HG03575 (cell line): Measurements from ENCODE around the gene PVALEF.

Experiments
- ATAC-seq: cut with Tn5 transposase; IDR thresholded peaks from one replicate; pipeline ENCODE4 v1.9.1; 2021; ENCODE audit not compliant: unreplicated experiment, insufficient number of reproducible peaks, low FRiP score; ENCODE audit errors: extremely low read depth

Gene PVALEF

GRCh38 chr17:81189670-81190530, 24.6 kb downstream of the PVALEF start:
- ATAC-seq: no peak

- no peak for ATAC-seq
Observed at GRCh38 chr17:81190591-81190990, 25.3 kb downstream of the PVALEF start.

GRCh38 chr17:81191116-81191515, 25.8 kb downstream of the PVALEF start:
- ATAC-seq: no peak

DNA sequence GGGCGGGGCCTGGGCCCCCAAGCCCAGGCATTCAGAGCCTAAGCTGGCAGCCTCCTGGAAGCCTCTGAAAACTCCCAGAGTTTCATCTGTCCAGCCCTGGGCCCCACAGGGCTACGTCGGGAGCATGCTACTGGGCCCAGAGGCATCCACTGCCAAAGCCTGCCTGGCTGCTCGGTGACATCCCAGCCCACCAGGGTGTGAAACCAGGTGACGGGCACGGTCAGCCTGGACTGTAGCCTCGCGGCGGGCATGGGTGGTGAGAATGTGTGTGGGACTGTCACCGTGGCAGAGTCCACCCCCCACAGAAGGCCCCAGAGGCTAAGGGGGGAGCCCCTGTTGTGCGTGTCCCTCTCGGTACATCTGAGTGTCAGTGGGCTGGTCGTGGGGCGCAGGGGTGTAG, 26.3 kb downstream of the PVALEF start:
- ATAC-seq: no peak

DNA sequence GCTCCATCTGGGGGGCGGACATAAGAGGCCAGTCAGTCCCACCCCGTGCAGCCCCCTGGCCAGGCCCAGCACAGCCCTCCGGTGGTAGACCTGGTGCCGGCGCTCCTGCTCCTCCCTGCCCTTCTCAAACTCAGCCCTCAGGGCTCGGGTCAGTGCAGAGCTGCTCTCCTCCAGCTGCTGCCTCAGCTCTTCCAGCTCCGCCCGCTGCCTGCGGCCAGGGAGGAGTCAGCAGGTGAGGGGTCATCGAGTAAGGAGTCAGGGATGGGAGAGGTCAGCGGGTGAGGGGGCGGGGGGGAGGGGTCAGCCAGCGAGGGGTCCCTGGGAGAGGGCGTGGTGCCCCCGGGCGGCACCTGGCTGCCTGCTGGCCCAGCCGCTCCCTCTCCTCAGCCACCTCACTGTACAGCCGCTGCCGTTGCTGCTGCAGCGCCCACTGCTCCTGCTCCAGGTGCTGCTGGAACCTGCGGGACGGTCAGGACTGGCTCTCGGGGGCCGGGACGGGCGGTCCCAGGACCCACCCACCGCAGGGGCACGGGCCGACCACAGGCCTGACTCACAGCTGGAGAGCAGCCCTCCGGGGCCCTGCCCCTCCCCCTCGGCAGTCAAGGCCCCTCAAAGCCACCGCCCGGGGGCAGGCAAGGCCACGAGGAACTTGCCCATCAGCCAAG, 27.2 kb downstream of the PVALEF start:
- no peak for ATAC-seq

DNA sequence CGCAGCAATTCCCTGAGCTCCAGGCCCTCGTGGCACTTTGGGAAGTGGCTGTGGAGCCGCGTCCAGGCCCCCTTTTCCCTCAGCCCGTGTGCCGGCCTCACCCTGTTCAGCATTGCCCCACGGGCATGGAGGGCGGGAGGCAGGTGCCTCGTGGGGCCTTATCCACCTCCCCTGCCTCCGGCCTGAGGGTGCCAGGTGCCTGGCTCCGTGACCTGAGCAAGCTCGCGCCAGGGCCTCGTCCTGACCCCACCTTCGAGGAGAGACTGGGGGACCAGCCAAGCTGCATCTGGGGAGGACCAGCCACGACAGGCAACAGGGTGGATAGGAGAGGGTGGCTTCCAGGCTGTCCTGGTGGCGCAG, 27.7 kb downstream of the PVALEF start:
- no peak for ATAC-seq

- no peak for ATAC-seq
Observed at GRCh38 chr17:81193470-81194224, 28.3 kb downstream of the PVALEF start.

- ATAC-seq: no peak
Observed at GRCh38 chr17:81194225-81194760, 29.0 kb downstream of the PVALEF start.

DNA sequence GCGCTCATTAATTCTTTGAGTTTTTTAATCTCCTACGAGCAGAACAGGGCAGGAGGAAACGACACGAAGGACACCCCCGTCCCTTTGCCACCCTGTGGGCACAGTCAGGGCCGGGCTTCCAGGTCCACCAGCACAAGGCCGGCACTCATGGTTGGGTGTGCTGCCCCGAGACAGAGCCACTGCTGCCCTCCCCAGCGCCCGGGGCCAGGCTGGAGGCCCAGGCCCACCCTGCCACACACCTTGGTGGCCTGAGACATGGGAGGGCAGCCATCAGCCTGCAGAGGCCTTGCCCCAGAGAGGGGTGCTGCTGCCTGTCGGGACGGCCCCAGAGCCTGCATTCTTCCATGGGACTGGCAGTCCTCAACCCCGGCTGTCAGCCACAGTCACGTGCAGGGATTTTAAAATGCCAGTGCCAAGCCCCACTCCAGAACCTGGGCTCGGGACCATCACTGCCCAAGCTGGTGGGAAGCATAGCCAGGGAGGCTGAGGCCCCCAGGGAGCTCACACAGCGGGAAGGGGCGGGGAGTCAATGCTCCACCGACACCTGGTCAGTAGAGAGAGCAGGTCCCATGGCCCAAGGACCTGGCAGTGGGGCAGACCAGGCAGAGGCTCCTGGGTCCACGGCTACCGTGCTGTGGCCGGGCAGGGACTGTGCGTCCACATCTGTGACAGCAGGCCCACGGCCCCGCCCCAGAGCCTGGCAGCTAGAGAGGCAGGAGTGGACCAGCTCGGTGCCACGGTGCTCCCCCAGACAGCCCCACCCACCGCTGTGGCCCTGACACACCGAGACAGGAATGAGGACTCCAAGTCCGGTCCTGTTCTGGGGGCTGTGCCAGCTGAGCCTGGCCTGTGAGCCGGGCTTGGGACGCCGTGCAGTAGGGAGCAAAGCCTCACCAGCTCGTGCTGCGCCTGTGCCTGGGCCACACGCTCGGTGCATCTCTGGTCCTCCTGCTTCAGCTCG, 29.9 kb downstream of the PVALEF start:
- ATAC-seq: no peak

DNA sequence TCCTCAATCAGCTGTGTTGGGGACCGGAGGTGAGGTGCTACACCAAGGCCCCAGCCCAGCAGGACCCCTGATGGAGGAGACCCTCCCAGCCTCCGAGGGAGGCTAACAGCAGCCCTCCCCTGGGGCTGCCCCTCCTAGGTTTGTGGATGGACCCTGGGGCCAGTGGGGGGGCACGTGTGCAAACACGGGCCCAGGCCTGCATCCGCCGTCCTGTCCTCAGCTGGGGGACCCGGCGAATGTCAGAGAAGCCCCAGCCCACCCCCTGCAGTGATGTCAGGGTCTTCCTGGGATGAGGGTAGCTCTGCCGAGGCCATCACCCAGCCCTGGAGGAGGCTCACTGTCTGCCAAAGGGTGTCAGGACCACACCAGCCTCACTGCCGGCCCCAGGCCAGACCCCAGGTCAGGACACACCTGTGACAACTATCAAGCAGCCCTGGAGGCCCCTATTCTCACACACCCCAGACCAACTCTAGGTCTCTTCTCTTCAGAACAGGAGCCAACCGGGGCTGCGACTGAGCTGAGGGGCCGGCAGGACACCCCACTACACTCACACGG, 30.7 kb downstream of the PVALEF start:
- ATAC-seq: no peak

GRCh38 chr17:81196505-81197408, 31.4 kb downstream of the PVALEF start:
- ATAC-seq: no peak

DNA sequence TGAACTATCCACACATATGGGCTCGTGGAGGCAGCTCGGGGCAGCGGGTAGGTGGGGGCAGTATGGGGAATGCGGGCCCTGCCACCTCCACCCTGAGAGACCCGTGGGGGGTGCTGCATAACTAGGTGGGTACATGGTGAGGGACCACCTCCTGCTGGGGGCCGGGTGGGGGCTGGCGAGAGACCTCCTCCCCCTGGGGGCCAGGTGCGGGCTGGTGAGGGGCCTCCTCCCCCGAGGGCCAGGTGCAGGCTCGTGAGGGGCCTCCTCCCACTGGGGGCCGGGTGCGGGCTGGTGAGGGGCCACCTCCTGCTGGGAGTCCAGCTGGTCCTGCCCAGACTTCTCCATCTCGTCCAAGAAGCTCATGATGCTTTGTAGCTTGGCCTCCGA, 32.1 kb downstream of the PVALEF start:
- ATAC-seq: no peak

- no peak for ATAC-seq
Observed at GRCh38 chr17:81197831-81198490, 32.7 kb downstream of the PVALEF start.

DNA sequence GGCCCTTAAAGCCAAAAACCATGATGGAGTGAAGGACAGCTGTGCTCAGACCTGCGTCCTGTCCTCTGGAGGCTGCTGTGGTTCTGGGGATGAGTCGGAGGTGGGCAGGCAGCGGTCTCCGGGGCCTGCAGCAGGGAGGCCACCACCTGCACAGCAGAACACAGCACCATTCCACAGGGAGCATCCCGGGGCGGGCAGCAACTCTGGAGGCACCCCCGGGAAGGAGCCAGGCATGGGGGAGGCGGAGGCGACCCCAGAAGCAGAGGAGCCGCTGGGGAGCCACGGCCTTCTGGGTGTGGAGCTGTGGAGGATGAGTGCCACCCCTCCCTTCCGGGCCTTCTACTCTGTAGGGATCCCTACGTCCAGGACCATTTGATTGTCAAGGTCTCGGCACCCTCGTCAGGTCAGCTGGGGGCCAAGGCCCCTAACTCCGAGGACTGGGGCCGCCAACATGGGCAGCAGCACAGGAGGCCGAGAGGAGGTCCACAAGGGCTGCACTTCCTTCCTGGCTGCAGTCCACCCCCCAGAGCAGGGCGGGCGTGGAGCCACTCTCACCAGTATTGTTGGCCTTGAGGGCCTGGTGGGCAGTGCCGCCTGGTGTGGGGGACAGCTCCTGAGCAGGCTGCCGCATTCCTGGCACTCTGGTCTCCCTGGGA, 33.6 kb downstream of the PVALEF start:
- no peak for ATAC-seq

DNA sequence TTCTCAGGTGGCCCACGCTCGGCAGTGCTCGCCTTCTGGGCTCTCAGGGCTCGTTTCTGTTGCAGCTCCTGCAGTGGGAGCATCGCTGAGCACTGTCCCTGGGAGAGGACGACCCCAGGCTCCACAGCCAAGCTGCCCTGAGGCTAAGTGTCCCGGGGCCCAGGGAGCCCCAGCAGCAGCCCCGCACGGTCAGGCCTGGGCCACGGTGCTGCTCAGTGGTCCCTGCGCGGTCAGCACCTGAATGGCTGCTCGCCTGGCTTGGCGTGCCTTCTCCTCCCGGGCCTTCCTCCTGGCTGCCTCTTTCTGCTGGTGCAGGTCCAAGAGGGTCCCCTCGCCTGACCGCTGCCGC, 34.1 kb downstream of the PVALEF start:
- ATAC-seq: no peak

- no peak for ATAC-seq
Observed at GRCh38 chr17:81200201-81200600, 34.9 kb downstream of the PVALEF start.
